ENCODE data around the gene CREB3. TPM values are rescaled to one million over a fixed set of nuclear protein-coding genes. Genes with fewer than 3 reads are reported as not detected.

CREB3 gene
- total RNA-seq, 1 donor from 2014 or later = 45.2 TPM

DNA sequence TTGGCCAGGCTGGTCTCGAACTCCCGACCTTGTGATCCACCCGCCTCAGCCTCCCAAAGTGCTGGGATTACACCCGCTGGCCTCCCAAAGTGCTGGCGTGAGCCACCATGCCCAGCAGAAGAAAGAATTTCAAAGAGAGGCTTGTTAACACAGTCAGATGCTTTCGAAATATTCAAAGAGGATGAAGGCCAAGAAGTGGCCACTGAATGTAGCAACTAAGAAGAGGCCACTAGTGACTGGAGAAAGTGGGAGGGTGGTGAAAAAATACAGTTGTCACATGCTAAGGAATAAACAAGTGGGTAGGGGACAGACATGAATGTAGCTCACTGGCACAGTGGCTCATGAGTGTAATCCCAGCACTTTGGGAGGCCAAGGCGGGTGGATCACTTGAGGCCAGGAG lies 29.8 kb upstream of the CREB3 start:
- DNase-seq (ENCODE audit: low read depth, low spot score) = no peak

DNA sequence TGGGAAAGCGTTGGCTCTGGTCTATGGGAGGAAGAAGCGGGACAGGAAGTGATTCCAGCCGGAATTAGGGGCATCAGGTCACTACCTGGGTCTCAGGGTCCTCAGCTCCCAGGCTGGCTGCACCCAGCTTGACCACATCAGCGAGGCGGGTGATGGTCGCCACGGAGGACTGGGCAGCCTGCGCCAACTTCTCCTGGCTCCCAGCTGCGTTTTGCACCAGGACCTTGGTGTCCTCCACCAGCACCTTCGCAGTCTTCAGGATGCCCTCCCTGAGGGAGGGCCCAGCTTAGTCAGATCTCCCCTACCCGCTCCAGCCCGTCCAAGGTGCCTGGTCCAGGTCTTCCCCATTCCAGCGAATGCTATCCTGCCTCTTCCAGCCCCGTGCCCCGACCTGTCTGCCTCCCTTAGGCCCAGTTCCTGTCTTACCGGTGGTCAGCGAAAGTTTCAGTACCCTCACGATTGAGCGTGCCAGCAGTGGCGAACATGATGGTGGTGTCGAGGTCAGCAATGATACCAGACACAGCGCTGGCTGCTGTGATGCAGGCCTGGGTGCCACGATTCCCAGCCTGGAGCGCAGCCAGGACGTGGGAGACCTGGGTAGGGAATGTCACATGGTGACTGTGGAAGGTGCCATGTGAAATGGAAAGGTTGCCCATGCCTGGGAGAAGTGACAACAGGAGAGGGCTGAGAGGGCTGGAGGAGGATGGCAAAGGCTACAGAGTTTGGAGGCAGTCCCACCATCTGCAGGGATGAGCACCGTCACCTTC lies 28.4 kb upstream of the CREB3 start:
- no peak for DNase-seq (ENCODE audit: low read depth, low spot score)

DNA sequence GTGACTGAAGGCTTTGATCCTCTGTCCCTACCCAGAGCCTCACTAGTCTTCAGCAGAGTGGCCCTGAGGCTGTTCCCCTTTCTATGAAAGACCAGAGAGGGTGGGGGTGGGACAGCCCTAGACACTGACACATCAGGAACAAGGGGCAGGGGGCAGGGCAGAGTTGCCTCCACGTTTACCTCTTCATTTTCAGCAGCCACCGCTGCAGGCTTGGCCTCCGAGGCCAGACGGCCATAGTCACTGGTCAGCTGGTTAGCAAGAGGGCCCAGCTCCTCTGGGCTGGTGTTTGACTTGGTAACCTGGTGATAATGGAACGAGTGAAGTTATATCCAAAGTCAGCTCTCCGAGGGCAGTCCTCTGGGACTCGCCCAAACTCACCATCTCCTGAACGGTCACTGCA lies 27.1 kb upstream of the CREB3 start:
- DNase-seq (ENCODE audit: low read depth, low spot score) = no peak

DNA sequence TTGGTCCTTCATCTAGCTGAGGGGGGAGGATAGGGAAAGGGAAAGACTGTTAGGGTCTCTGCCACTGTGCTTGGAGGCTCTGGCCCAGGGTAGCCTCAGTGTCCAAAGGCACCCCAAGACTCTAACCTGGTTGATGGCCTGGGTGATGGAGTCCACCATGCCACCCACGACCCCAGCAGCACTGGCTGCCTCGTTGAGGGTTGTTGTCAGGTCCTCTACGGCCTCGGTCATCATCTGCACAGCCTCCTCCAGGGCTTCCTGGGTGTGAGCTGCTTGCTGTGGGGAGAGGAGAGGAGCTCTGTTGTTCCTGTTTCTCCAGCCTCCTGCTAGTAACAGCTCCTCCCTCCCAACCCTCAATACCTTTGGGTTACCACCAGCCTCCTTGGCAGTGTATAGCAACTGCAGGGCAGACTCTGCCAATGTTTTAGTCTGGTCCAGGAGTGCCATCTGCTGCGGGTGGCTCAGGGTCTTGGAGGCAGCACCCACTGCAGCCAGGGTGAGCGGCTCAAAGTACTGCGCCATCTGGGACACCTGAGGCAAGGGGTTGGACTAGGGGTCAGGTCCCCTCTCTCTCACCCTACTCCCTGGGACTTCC lies 26.5 kb upstream of the CREB3 start:
- DNase-seq (ENCODE audit: low read depth, low spot score) = no peak

DNA sequence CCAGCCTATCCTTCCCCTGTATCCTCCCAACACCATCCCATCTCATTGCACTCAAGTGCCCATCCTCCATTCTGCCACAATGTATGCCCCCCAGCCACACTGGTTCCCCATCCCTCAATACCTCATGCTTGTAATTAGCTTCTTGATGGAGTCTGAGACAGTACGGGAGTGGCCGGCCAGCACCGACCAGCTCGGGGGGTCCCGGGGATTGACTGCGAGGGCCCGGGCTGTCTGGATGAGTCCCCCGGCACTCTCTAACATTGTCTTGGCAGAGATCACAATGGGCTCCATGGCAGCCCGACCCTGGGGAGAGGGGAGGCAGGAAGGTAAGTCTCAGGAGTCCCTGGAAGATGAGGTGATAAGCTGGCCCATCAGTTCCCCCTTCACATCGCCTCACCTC lies 25.5 kb upstream of the CREB3 start:
- no peak for DNase-seq (ENCODE audit: low read depth, low spot score)

DNA sequence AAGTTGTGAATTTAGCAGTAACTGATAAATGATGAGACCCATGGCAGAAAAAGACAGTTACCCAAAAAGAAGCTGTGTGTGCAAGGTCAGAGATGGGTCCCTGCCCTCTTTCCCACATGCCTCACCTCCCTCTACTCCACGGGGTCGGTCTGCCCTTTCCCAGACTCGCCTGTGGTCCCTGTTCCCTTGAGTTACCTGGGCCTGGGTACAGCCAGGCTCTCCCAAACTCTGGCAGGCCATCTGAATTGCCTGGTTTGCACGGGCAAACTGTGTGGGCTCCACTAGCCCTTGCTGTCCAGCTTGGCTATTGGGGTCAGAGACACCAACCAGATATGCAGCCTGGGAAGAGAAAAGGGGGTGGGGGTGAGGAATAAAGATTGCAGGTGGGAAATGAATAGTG lies 24.3 kb upstream of the CREB3 start:
- DNase-seq (ENCODE audit: low read depth, low spot score) = no peak

DNA sequence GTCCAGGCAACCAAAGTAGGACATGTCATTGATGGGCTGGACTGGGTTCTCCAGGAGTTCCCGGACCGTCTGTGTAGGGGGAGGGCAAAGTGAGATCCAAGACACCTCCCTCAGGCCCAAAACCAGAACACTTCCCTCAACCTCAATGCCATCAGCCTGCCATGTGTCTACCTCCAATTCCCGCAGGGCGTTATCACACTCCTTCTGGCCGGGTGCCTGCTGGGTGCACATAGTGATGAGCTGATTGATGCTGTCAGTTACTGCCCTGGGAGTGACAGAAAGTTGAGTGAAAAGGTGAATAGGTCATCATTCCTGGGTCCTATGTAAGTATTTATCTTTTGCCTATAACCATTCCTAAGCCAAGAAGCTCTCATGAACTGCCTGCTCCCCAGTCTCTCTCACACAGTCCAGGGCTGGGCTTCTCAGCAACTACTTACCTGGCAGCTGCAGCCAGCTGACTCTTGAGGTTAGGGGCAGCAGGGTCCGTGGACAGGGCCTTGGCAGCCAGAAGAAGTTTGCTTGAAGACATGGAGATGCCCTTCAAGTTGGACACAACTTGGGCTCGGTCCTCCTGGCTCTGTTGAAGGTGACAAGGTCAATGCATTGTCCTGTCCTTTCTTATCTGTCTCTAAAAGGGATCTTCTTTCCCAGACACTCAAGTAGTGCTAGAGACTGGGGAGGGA lies 21.5 kb upstream of the CREB3 start:
- DNase-seq (ENCODE audit: low read depth, low spot score) = no peak

DNA sequence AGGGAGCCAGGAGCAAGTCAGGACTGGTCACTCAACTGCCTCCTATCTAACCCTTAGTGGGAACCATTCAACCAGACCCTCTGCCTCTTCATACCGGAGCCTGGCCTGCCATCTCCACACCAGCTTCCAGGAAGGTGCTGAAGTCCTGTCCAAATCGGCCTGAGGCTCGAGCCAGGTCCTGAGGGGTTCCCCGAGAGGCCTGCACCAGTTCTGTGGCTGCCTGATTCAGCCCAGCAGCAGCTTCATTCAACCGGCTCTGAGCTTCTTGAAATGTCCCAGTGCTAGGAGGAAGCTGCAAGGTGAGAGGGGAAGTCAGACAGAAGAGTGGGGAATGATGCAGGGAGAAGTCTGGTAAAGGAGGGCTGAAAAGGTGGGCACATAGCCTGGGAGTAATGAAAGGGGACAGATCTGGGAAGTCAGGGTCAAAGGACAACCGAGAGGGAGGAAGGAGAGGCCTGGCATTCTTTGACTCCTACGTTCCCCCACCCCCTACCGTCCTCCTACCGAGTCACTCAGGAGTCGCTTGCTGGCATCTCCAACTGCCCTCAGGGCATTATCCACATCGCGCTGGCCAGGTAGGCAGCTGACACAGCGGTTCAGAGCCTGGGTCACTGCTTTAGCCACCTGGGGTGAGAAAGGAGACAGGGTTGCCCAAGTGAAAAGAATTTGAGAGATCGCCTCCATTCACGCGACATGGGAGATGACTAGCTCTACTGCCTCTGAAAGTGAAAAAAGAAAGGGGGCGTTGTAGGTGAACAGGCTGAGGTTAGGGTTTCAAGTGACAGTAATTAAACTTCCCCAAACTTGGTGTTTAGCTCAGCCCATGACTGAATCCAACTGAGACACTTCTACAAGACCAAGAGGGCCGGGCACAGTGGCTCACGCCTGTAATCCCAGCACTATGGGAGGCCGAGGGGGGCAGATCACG lies 20.7 kb upstream of the CREB3 start:
- DNase-seq (ENCODE audit: low read depth, low spot score) = no peak

DNA sequence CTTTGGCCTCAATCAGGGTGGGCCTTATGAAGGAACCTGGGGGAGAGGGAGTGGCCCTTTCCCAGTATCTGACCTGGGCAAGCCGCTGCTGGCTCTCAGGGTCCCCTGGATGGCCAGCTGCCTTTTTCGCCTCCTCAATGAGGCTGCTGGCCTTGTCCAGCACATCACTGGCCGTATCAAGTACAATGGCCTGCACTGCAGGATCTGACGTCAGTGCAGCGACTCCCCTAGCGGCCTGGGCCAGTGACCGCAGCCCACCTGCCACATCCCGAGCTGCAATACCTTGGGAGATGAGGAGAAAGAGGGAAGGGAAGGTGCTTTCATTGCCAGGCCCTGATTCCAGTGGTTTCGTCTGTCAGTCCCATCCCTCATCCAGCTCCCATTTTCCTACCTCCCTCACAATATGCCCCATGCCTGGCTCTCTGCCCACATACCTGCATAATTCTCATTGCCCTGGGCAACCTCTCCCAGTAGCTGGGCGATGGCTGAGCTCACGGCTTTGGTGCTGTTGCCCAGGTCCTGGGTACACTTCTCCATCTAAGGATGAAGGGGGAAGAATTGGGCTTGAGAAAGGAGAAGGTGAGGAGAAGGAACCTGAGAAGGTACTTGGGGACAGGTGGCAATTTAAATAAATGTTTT lies 19.6 kb upstream of the CREB3 start:
- DNase-seq (ENCODE audit: low read depth, low spot score) = no peak

DNA sequence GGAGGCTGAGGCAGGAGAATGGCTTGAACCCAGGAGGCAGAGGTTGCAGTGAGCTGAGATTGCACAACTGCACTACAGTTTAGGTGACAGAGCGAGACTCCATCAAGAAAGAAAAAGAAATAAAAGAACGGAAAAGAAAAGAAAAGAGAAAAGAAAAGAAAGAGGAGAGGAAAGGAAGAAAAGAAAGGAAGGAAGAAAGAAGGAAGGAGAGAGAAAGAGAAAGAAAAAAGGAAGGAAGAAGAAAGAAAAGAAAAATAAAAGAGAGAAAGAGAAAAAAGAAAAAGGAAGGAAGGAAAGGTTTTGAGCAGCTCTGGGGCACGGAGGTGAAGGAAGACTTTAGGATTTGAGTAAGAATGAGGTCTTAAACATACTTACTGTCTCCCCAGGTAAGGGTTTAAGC lies 18.9 kb upstream of the CREB3 start:
- DNase-seq (ENCODE audit: low read depth, low spot score) = no peak

DNA sequence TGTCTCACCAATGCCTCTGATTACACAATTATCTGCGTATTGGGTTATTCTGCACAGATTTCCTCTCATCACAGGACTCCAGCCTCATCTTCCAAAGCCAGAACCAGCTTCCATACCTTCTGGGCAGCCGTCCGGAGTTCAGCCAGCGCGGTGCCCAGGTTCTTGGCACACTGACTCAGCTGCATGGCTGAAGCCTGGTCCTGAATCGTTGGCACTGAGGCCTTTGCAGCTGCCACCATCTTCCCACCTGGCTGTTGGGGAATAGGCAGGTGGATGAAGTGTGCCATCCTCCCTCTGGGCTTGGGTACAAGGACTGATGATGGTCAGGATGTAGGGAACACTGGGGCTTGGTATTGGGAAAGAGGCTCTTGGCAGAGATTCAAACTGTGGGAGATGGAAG lies 18.3 kb upstream of the CREB3 start:
- no peak for DNase-seq (ENCODE audit: low read depth, low spot score)

DNA sequence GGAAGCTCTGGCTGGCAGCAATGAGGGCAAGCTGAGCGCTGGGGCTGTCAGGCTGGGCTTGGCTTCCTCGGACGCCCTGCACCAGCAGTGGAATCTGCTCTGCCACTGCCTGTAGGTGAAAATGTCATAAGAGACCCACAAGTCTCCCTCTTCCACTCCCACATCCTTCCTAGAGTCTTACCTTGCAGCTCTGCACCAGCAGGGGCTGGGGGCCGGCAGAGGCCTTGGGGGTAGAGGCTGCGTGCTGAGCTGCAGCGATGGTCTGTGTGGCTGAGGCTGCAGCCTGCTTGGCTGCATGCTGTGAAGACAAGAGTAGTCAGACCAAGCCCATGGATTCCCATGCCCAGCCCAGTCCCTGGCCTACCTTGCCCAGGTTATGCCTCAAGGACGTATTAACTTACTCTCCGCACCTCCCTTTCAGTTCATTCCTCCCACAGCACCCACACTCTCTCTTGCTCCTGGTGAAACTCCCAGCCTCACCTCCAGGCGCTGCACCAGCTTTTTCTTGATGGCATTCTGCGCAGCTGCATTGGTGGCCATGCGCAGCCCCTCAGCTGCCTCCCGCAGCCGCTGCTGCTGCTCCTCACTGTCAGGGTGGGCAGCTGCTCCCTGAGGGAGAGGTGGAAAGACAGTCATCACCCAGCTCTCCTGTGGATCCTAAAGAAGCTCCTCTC lies 17.8 kb upstream of the CREB3 start:
- no peak for DNase-seq (ENCODE audit: low read depth, low spot score)

DNA sequence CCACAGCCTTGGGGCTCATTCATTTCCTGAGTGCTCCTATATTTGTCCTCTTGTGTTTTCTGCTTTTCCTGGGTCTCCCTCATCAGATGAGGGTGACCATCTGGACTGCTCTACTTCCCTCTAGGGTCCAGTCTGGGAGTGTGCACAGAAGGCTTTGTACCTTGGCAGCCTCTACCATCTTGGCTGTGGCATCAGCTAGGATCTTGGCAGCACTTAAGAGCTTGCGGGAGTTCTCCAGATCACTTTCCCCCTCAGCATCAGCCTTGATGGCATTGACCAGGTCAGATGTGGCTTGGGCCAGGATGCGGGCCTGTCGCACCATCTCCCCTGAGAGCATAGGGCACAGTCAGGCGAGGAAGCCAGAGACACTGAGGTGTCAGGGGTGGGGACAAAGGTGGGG lies 16.2 kb upstream of the CREB3 start:
- DNase-seq (ENCODE audit: low read depth, low spot score) = no peak

DNA sequence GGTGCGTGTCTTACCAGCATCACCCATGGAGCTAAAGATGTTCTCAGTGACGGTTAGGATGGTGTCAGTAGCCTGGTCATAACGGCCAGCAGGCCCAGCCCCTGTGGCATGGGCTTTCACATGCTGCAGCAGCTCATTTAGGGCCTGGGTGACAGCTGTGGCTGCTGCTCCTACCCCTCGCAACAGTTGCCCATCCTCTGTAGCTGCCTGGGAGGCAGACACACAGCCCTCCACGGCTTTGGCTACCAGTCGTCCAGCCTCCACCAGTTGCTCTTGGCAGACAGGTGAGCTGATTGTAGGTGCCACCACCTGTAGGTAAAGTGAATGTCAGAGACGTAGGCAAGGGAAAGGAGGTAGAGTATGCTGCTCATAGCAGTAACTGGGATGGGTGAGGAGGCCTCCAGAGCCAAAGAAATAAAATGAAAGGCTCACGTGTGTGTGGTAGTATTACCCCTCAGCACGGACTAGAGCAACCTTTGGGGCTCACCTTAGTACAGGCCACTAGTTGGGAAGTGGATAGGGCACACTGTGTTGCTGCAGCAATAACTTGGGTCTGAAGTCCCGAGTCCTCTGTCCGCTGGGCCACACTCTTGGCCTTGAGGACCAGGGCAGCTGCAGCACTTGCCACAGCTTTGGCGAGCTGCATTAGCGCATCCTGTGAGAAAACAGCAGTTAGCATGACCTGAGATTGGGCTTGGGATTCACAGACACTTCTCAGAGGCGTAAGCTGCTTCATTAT lies 15.2 kb upstream of the CREB3 start:
- DNase-seq (ENCODE audit: low read depth, low spot score) = no peak

DNA sequence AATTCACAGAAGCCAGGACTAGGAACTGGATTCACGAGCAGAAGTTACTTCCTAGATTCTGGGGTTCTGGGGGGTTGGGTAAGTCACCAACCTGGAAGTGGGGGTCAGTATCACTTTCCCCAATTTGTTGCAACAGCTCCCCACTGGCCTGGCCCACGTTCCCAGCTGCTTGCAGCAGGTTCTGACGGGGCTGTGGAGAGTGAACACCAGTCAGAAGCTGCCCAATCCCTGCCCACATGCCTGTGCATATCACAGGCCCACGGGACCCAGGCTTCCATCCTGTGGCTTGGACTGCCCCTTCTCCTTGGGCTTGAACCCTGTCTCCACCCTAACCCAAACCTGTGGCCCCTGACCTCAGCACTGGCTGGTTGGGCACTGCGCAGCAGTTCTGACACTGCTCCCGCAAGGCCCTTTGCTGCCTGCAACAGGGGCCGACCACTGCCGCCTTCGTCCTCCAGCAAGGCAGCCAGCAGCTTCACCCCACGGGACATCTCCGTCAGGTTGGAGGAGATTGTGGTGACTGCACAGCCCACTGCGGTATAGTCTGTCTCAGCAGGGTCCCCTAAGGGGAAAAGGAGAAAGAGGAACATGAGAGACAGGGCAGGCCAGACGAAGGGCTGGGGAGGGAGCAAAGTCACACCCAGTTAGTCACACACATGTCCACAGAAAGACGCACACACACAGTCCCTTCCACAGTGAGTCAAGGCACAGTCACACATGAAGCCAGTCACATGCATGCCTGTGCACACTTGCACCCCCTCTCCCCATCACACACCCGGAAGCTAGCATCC lies 13.6 kb upstream of the CREB3 start:
- DNase-seq (ENCODE audit: low read depth, low spot score) = no peak

DNA sequence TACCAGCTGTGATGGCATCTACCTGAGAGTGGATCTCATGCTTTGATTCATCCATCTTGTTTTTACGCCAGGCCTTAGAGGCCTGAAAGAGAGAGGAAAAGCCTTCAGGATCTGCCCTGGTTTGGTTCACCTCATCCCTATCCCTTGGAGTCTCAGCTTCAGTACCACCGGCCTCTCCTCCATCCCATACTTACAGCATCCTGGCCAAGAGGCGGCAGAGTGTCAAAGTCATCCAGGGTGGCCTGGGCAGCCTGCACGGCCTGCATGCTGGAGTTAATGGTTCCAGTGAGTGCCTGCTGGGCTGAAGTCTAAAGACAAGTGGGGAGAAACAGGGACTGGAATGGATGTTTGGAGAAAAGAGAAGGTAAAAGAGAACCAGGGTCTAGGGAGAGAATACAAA lies 12.9 kb upstream of the CREB3 start:
- DNase-seq (ENCODE audit: low read depth, low spot score) = no peak

DNA sequence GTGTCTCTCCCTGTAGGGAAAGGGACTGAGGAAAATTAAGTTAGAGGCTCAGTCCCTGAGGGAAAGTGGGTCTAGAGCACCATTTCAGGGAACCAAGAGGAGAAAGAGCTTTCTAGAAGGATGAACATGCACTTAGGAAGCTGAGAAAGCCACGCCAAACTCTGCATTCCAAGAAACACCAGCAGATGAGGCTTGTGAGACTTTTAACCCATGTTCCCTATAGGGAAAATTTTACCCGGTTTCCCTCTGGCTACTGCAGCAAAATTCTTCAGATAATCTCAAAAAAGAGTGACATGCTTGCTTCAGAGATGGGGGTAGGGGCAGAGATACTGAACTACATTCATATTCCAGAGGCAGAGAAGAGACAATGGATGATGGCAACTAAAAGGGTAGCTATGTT lies 9.0 kb upstream of the CREB3 start:
- DNase-seq (ENCODE audit: low read depth, low spot score) = no peak

DNA sequence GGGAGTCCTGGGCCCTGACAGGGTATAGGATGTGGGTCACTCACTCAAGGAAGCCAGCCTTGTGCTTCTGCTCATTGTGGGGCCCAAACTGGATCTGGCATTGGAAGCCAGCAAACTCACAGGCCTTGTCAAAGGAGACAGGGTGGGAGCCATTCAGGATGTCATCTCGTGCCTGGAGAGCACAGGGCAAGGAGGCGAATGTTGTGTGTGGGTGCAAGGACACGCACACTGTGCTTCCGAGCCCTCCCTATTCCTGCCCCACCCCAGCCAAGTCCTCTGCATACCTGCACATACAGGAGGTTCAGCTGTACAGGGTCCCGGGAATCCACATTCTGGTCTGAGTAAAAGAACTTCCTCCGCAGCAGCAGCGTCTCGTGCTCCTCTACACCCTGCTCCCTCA lies 8.6 kb upstream of the CREB3 start:
- DNase-seq (ENCODE audit: low read depth, low spot score) = no peak

DNA sequence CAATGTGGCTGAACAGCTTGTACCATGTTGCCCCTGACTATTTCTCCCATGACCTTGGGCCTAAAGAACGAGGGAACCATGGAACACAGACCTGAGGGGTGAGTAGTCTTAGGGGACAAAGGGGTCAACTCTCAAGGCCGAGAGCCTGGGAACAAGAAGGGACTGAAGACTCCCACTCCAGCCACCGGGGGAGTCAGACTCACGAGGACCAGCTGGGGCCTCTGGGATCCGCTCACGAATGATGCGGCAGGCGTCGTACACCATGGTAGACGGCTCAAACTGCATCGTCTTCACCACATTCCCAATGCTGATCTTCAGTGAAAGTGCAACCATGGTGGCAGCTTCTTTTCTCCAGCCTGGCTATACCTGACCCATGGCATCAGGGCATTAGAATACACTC lies 7.1 kb upstream of the CREB3 start:
- DNase-seq (ENCODE audit: low read depth, low spot score) = no peak

Data from pulmonary artery endothelial cell (primary cell).